GM18870 (cell line): ENCODE measurements around the gene GPR137B.

Source experiments
- ATAC-seq: cut with Tn5 transposase; IDR thresholded peaks from one replicate; pipeline ENCODE4 v1.9.1; 2021; ENCODE audit warnings: moderate library complexity; ENCODE audit not compliant: unreplicated experiment

The GPR137B gene

DNA sequence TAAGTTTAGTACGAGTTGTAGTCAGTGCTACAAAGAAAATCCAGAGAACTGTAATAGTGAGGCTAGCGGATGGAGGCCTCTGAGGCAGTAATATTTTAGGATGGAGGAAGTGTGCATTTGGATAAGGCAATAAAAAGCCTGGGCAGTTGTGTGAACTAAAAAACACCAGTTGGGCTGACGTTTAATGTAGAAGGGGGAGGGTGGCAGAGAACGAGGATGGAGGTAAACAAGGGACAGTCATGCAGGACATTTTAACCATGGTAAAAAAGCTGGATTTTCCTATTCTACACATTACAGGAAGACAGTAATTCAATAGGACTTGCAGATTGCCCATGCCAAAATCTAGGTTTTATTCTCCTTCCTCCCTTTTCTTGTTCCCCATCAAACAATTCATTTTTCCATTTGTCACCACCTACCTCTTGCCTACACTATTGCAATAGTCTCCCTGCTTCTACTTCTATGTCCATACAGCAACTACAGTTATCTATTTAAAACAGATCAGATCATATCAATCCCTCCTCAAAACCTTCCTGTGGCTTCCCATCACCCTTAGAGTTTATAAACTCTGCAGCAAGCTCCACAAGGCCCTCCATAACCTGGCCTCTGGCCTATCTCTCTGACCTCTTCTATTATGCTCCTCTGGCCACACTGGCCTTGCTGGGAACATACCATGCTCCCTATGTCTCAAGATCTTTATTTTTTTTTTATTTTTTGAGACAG lies 111.7 kb downstream of the GPR137B start:
- ATAC-seq, result no peak

DNA sequence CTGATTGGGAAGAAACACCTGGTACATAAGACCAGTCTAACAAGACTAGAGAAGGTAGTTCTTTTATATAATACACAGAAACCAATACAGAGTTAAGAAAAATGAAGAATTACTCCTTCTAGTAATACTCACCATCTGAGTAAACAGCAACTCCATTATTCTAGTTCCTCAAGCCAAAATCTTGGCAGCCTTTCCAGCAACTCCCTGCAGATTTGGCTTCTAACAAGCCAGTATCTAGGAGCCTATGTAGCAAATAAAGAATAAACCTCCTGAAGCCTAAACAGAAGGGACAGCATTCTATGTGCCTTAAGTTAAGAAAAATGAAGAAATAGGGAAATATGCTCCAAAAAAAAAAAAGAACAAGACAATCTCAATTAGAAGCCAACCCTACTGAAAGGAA lies 114.9 kb downstream of the GPR137B start:
- ATAC-seq, result no peak

DNA sequence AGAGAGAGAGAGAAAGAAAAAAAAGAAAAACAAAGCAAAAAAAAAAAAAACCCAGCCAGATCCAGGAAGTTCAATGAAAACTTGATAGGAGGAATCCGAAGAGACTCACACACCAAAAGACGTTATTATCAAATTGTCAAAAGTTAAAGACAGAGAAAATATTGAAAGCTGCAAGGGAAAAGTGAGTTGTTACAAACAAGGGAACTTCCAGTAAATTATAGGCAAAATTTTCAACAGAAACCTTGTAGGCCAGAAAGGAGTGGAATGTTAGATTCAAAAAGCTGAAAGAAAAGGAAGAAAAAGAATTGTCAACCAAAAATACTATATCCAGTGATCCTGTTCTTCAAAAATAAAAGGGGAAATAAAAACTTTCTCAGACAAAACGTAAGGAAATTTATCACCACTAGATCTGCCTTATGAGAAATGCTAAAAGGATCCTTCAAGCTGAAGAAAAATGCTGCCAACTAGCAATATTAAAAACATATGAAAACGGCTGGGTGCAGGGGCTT lies 115.8 kb downstream of the GPR137B start:
- ATAC-seq, result no peak
